IMR-90 (cell line): Measurements from ENCODE around the gene BRF1. TPM values are rescaled to one million over a fixed set of nuclear protein-coding genes. Genes with fewer than 3 reads are reported as not detected.

Experiments used
- ATAC-seq: fragments of 200-7000 bp; cut with Tn5 transposase; 2 replicates; pipeline ENCODE4 v1.9.1; 2020; ENCODE audit warnings: low read depth, mild to moderate bottlenecking, moderate library complexity
- BruUV-seq: library from RNA; stranded (reverse); fragments of 400-500 nt; replicated peaks from 2 replicates; lab custom pipeline; 2021; lab: Mats Ljungman, UMichigan
- CTCF ChIA-PET: fragments of 300-600 bp; formaldehyde crosslinking; extraction: SDS; loops from one replicate; lab custom pipeline; 2021; ENCODE audit warnings: antibody characterized with exemption; lab: Yijun Ruan, JAX
- POLR2A ChIA-PET: fragments of 300-600 bp; sonication (Branson Sonifier 250); formaldehyde crosslinking; loops from one replicate; lab custom pipeline; 2022; ENCODE audit warnings: antibody characterized with exemption; ENCODE audit not compliant: unreplicated experiment; lab: Charles Lee
- DNase-seq: peaks from one replicate; pipeline ENCODE4 v3.0.0; 2013
- H2AFZ ChIP-seq: replicated peaks from 2 replicates; pipeline ENCODE3; 2013; ENCODE audit warnings: low read length, mild to moderate bottlenecking; ENCODE audit not compliant: poor library complexity
- H2AK5ac ChIP-seq: 2 replicates; pipeline ENCODE4 v1.6.1; 2013; ENCODE audit warnings: low read depth, low read length, inconsistent platforms
- H2AK9ac ChIP-seq: replicated peaks from 2 replicates; pipeline ENCODE3; 2013; ENCODE audit warnings: mild to moderate bottlenecking, low read depth, low read length, moderate library complexity; ENCODE audit not compliant: poor library complexity
- H2BK120ac ChIP-seq: 2 replicates; pipeline ENCODE4 v1.6.1; 2013; ENCODE audit warnings: low read depth, low read length, inconsistent platforms
- H2BK15ac ChIP-seq: 3 replicates; pipeline ENCODE4 v1.6.1; 2013; ENCODE audit warnings: low read depth, low read length, inconsistent platforms
- H2BK20ac ChIP-seq: 2 replicates; pipeline ENCODE4 v1.6.1; 2013; ENCODE audit warnings: low read depth, mild to moderate bottlenecking, inconsistent platforms, low read length, moderate library complexity
- H2BK5ac ChIP-seq: 2 replicates; pipeline ENCODE4 v1.6.1; 2013; ENCODE audit warnings: mild to moderate bottlenecking, low read depth, low read length, inconsistent platforms; ENCODE audit not compliant: poor library complexity, severe bottlenecking
- H3K14ac ChIP-seq: replicated peaks from 2 replicates; pipeline ENCODE4 v1.6.1; 2013; ENCODE audit warnings: low read depth, low read length, inconsistent platforms
- H3K18ac ChIP-seq: 2 replicates; pipeline ENCODE4 v1.6.1; 2013; ENCODE audit warnings: low read depth, low read length, control low read depth
- H3K23ac ChIP-seq: 2 replicates; pipeline ENCODE4 v1.6.1; 2013; ENCODE audit warnings: low read depth, low read length, inconsistent platforms
- H3K27ac ChIP-seq: 2 replicates; pipeline ENCODE4 v1.5.1; 2013; ENCODE audit warnings: mild to moderate bottlenecking, control low read depth, low read length; ENCODE audit not compliant: insufficient read depth
- H3K27me3 ChIP-seq: 2 replicates; pipeline ENCODE4 v1.6.1; 2013; ENCODE audit warnings: low read length; ENCODE audit not compliant: control insufficient read depth, insufficient read depth
- H3K36me3 ChIP-seq: 2 replicates; pipeline ENCODE4 v1.6.1; 2013; ENCODE audit warnings: low read length, mixed read lengths; ENCODE audit not compliant: control insufficient read depth, insufficient read depth
- H3K4ac ChIP-seq: 2 replicates; pipeline ENCODE4 v1.6.1; 2013; ENCODE audit warnings: low read depth, low read length, inconsistent platforms
- H3K4me1 ChIP-seq: 2 replicates; pipeline ENCODE4 v1.6.1; 2013; ENCODE audit warnings: low read length, mixed read lengths; ENCODE audit not compliant: control insufficient read depth, insufficient read depth
- H3K4me2 ChIP-seq: 2 replicates; pipeline ENCODE4 v1.6.1; 2013; ENCODE audit warnings: low read depth, mild to moderate bottlenecking, control low read depth, low read length, moderate library complexity
- H3K4me3 ChIP-seq: 2 replicates; pipeline ENCODE4 v1.5.1; 2013; ENCODE audit warnings: low read depth, mild to moderate bottlenecking, control low read depth, low read length, moderate library complexity; ENCODE audit not compliant: insufficient read depth
- H3K56ac ChIP-seq: 2 replicates; pipeline ENCODE4 v1.6.1; 2013; ENCODE audit warnings: low read length, inconsistent platforms; ENCODE audit not compliant: insufficient read depth; ENCODE audit errors: extremely low read depth
- H3K79me1 ChIP-seq, 2 experiments: 2 replicates each; pipeline ENCODE4 v1.6.1; 2013; ENCODE audit warnings: low read length in 2 of 2, inconsistent platforms in 1 of 2, low read depth in 1 of 2
- H3K9ac ChIP-seq: 2 replicates; pipeline ENCODE4 v1.6.1; 2013; ENCODE audit warnings: low read depth, low read length, control low read depth
- H3K9me1 ChIP-seq: 2 replicates; pipeline ENCODE4 v1.6.1; 2013; ENCODE audit warnings: low read length, inconsistent platforms; ENCODE audit not compliant: insufficient read depth
- H3K9me3 ChIP-seq: 2 replicates; pipeline ENCODE4 v1.6.1; 2013; ENCODE audit warnings: low read length; ENCODE audit not compliant: control insufficient read depth, insufficient read depth
- H4K20me1 ChIP-seq: 2 replicates; pipeline ENCODE4 v1.6.1; 2013; ENCODE audit warnings: low read length, inconsistent platforms; ENCODE audit not compliant: insufficient read depth
- H4K5ac ChIP-seq: 2 replicates; pipeline ENCODE4 v1.6.1; 2013; ENCODE audit warnings: mild to moderate bottlenecking, low read depth, low read length, control low read depth
- H4K8ac ChIP-seq, 2 experiments: 2 replicates each; pipeline ENCODE4 v1.6.1; 2013; ENCODE audit warnings: low read depth in 2 of 2, low read length in 2 of 2, control low read depth in 1 of 2, inconsistent platforms in 1 of 2
- H4K91ac ChIP-seq: 2 replicates; pipeline ENCODE4 v1.6.1; 2013; ENCODE audit warnings: low read depth, low read length, inconsistent platforms; ENCODE audit not compliant: insufficient read depth
- CHD1 ChIP-seq: IDR thresholded peaks from 2 replicates; pipeline ENCODE4 v1.6.1; 2012; ENCODE audit warnings: low read depth, low read length, improper control_type of control experiment
- ELK1 ChIP-seq: fragments of 150-350 bp; IDR thresholded peaks from 2 replicates; pipeline ENCODE4 v1.6.1; 2016; ENCODE audit warnings: low read depth, mild to moderate bottlenecking, low read length, moderate library complexity, borderline replicate concordance
- MAZ ChIP-seq: IDR thresholded peaks from 2 replicates; pipeline ENCODE4 v1.6.1; 2012; ENCODE audit warnings: low read depth, mild to moderate bottlenecking, low read length, improper control_type of control experiment, moderate library complexity, borderline replicate concordance
- MXI1 ChIP-seq: IDR thresholded peaks from 2 replicates; pipeline ENCODE4 v1.6.1; 2012; ENCODE audit warnings: low read depth, mild to moderate bottlenecking, low read length, moderate library complexity, borderline replicate concordance
- RAD21 ChIP-seq: IDR thresholded peaks from 2 replicates; pipeline ENCODE4 v1.6.1; 2012; ENCODE audit warnings: low read length, improper control_type of control experiment
- RCOR1 ChIP-seq: IDR thresholded peaks from 2 replicates; pipeline ENCODE4 v1.6.1; 2012; ENCODE audit warnings: mild to moderate bottlenecking, low read length, improper control_type of control experiment; ENCODE audit not compliant: insufficient replicate concordance
- SMC3 ChIP-seq: fragments of 150-350 bp; IDR thresholded peaks from 2 replicates; pipeline ENCODE4 v1.6.1; 2016; ENCODE audit warnings: low read depth, mild to moderate bottlenecking, antibody characterized with exemption, low read length, moderate library complexity
- USF2 ChIP-seq: fragments of 150-350 bp; IDR thresholded peaks from 2 replicates; pipeline ENCODE4 v1.6.1; 2017; ENCODE audit warnings: mild to moderate bottlenecking, antibody characterized with exemption, low read length, low read depth
- WGBS, 2 experiments: methylation state at CpG; one replicate each; pipeline versions ENCODE4 v1.1.5 to v1.1.7; 2013; ENCODE audit warnings: missing lambda C conversion rate in 2 of 2; ENCODE audit not compliant: insufficient read length in 1 of 2; ENCODE audit errors: extremely low coverage in 2 of 2; 5-methylcytosine and 5-hydroxymethylcytosine counted together
- dilution Hi-C: fragments of 300-500 bp; cut with HindIII; formaldehyde crosslinking; loops from one replicate; pipeline ENCODE4 v1.14.3; 2018; ENCODE audit warnings: low sequenced_read_pairs; ENCODE audit not compliant: unreplicated experiment
- in situ Hi-C: fragments of 300-500 bp; cut with MboI; formaldehyde crosslinking; loops from 3 replicates; pipeline ENCODE4 v1.14.3; 2019; ENCODE audit warnings: low sequenced_read_pairs, inconsistent platforms, mixed read lengths
- intact Hi-C: fragments of 100-400 bp; cut with micrococcal nuclease; formaldehyde crosslinking; loops from 2 replicates; pipeline ENCODE4 v1.10.0; 2022
- polyA plus RNA-seq, 3 experiments: library from polyadenylated mRNA; depleted of rRNA; stranded (reverse); fragments of >200 nt; gene quantifications; 2 replicates each; pipeline ENCODE4 v1.2.3, GENCODE V29; 2012; ENCODE audit warnings: low replicate concordance in 1 of 3
- total RNA-seq: library from RNA; depleted of rRNA; stranded (reverse); fragments of >200 nt; gene quantifications from 2 replicates; pipeline ENCODE4 v1.2.3, GENCODE V29; 2012

The BRF1 gene
- total and polyA plus RNA-seq, 2 of the 4 experiments (the other 2 are of a cell fraction) = 12.4 to 16.7 TPM

GRCh38 chr14:105161309-105161708 is 139.5 kb downstream of the BRF1 start:
- Histone ChIP-seq H2AK5ac (no peak overlapping the region), H4K5ac (no peak overlapping the region), H2BK120ac (no peak overlapping the region), H4K8ac (no peak overlapping the region), H3K9me3 (no peaks in the 10 kb centered on the region), H3K56ac (no peak overlapping the region), H3K14ac (no peak overlapping the region), H2BK5ac (no peak overlapping the region), H3K36me3 (no peaks in the 10 kb centered on the region), H3K4me1 (no peaks in the 10 kb centered on the region), H3K9ac (no peak overlapping the region), H2AK9ac (no peak overlapping the region), H3K9me1 (no peaks in the 10 kb centered on the region), H3K79me1 (no peaks in the 10 kb centered on the region), H3K4me2 (no peak overlapping the region), H4K91ac (no peak overlapping the region), H2AFZ (no peak overlapping the region), H3K23ac (no peak overlapping the region), H3K18ac (no peak overlapping the region), H3K4ac (no peak overlapping the region), H2BK15ac (no peak overlapping the region), H2BK20ac (no peak overlapping the region), H3K4me3 (no peak overlapping the region), H3K27me3 (peaks cover 7% of the 10 kb centered on the region; the same call in 1 of the 2 replicates), H3K27ac (no peak overlapping the region), H4K20me1 (no peaks in the 10 kb centered on the region)
- POLR2A ChIA-PET = no interaction called here
- intact Hi-C loops = no loop called here
- CTCF ChIA-PET = no interaction called here
- in situ Hi-C loops = no loop called here
- TF ChIP-seq RAD21 (no peak), MAZ (no peak), MXI1 (no peak), ELK1 (no peak), CHD1 (no peak), USF2 (no peak), SMC3 (no peak), RCOR1 (no peak)
- ATAC-seq (no peak), DNase-seq (no peak)
- no TSS peak for BruUV-seq
- WGBS, 2 experiments = 55% methylated on average over 7 of the region's 15 CpGs; no CpG with 5 or more reads in 1 of the 2 experiments
- dilution Hi-C loops = no loop called here
